NCI-H1092 (cell line): ENCODE results near the gene NUMBL.
"Not testable (repeated sequence)": the region's sequence is repeated elsewhere in the genome, so short reads cannot be mapped to it uniquely, and the experiment has no call there.

Experiments
- DNase-seq: peaks from one replicate; lab custom pipeline; 2025; lab: John Stamatoyannopoulos, UW

Gene NUMBL

DNA sequence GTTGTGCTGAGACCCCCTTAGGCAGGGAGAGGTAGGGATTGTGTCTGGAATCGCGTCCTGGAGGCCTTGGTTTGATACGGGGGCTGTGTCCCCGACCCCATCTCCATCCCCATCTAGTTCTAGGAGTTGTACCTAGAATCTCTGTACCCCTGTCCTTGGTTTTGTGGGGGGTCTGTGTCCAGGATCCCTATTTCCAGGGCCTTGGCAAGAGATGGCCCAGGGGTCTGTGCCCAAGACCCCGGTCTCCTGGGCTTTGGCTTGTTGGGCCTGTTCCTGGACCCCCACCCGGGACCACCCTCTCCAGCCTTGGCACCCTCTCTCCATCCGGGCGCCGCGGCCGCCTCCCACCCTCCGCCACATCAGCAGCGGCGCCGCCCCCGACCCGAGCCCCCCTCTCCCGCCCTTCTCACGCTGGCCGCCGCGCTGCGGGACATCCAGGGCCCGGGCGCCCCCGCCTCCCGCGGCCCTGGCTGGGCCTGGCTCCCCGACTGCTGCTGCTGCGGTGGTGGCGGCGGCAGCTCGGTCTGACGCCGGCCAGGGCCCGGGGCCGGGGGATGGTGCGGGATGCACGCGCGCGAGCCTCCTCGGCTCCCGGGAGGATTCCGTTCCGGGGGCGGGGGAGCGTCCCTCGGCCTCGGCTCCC lies at the start of gene NUMBL:
NUMBL (minus strand) TSS at position 602 of the 643 bp plus-strand sequence; CDS start at position 434, 168 bp downstream.
- DNase-seq = no peak

DNA sequence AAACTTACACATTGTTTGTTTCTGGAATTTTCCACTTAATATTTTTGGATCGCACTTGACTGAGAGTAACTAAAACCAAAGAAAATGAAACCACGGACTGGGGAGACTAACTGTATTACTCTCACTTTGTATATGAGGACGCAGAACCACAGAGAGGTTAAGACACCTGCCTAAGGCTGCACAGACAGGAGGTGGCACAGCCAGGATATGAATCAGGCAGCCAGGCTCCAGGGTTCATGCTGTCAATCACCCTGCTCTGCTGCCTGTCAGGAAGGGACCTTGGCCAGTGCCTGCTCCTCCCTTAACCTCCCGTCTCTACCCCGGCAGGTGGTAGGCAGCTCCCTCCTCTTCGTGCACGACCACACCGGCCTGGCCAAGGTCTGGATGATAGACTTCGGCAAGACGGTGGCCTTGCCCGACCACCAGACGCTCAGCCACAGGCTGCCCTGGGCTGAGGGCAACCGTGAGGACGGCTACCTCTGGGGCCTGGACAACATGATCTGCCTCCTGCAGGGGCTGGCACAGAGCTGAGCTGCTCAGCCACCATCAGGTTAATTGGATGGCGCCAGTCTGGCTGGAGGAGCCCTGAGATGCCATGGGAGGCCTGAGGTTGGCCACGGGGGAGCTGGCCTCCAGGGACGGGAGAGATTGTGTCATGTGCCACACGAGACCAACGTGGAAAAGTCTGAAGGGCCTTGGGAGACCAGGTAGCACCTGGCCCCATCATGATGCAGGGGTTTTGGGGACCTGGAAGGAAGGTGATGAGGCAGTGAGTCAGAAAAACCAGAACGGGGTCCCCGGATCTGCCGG lies 48.8 kb upstream of the NUMBL start:
- no peak for DNase-seq

DNA sequence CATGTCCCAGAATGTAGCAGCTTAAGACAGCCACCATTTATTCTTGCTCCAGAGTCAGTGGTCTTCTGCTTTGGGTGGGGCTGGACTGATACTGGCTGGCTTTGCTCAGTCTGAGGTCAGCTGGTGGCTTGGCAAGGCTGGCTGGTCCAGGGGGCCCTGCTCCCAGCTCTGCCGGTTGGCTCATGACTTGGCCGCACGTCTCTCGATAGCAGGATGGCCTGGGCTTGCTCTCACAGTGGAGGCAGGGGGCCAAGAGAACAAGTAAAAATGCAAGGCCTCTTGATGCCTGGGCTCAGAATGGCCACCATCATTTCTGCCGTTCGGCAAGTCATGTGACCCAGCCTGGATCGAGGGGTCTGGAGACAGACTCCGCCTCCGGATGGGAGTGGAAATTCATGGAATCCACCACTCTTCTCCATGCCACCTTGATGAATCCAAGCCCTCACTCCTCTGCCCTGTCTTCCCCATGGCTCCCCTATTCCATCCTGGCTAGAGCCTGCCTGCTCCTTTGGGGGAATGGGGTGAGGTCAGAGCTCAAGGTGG lies 46.7 kb upstream of the NUMBL start:
- no peak for DNase-seq

DNA sequence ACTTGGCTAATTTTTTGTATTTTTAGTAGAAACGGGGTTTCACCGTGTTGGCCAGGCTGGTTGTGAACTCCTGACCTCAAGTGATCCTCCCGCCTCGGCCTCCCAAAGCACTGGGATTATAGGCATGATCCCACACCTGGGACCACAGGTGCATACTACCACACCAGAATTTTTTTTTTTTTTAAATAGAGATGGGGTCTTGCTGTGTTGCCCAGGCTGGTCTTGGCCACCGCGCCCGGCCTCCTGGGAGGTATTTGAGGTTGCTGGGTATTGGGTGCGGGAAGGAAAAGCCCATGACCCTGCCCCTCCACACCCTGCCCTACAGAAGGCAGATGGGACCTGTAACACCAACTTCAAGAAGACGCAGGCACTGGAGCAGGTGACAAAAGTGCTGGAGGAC lies 46.2 kb upstream of the NUMBL start:
- DNase-seq = no peak

DNA sequence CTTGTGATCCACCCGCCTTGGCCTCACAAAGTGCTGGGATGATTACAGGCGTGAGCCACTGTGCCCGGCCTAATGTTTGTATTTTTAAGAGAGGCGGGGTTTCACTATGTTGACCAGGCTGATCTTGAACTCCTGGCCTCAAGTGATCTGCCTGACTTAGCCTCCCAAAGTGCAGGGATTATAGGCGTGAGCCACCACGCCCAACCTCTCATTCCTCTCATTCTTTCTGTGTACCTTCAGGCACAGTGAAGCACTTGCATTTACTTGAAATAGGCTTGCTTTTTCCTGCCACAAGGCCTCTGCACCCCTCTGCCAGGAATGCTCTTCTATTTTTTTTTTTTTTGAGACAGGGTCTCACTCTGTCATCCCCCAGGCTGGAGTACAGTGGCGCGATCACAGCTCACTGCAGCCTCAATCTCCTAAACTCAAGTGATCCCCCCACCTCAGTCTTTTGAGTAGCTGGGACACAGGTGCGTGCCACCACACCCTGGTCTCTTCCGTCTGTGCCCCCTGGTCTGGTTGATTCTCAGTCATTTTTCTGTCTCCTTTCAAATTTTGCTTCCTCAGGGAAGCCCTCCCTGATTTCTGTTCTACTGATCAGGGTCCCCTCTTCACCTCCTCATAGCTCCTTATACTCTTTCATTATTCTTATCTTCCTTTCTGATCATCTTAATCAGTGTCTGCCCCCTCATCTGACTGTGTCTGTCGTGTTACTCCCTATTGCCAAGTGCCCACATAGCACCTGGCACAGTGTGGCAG lies 44.7 kb upstream of the NUMBL start:
- no peak for DNase-seq

GRCh38 chr19:40733149-40733548 lies 42.7 kb upstream of the NUMBL start:
- DNase-seq = no peak

DNA sequence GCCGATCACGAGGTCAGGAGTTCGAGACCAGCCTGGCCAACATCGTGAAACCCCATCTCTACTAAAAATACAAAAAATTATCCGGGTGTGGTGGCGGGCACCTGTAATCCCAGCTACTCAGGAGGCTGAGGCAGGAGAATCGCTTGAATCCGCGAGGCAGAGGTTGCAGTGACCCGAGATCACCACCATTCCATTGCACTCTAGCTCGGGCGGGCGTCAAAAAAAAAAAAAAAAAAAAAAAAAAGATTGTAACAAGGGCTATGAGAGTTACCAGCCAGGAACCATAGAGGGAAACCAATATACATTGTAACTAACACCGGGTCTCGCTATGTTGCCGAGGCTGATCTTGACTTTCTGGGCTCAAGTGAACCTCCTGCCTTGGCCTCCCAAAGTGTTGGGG lies 41.9 kb upstream of the NUMBL start:
- not testable (repeated sequence) for DNase-seq

DNA sequence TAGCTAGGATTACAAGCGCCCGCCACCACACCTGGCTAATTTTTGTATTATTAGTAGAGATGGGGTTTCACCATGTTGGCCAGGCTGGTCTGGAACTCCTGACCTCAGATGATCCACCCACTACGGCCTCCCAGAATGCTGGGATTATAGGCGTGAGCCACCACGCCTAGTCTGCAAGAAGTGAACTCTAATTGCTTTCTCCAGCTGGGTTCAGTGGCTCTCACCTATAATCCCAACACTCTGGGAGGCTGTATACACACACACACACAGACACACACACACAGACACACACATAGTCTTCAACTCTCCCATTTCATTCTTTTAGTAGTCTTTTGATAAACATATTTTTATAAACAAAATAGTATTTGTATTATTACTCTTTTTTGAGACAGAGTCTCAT lies 39.6 kb upstream of the NUMBL start:
- DNase-seq = not testable (repeated sequence)

DNA sequence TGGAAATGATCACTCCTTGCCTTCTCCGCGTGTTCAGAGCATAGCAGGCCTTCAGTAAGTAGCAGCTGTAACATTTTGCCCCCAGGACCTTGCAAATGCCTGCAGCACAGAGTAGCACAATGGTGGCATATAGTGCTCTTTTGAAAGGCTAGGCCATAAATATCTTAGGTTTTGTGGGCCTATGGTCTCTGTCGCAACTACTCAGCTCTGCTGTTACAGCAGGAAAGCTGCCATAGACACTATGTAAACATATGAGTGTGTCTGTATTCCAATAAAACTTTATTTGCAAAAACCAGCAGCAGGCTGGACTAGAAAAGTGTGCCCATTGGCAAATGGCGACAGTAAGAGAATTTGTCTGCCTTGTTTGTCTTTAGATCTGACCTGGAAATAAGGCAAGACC lies 35.8 kb upstream of the NUMBL start:
- no peak for DNase-seq

- DNase-seq = no peak
Observed at GRCh38 chr19:40724855-40725254, 34.4 kb upstream of the NUMBL start.

DNA sequence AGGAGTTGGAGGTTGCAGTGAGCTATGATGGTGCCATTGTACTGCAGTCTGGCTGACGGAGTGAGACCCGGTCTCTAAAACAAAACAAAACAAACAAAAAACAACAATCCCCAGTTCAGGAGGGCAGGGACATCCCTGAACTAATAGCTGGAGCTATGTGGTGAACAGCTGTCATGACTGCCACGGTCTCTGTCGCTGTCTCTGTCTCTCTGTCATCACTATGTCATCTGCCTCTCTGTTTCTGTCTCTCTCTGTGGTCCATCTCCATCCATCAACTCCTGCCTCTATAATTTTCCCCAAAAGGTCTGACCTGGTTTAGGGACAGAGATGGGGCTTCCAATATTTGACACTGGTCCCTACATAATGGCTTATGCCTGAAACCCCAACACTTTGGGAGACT lies 33.9 kb upstream of the NUMBL start:
- no peak for DNase-seq

DNA sequence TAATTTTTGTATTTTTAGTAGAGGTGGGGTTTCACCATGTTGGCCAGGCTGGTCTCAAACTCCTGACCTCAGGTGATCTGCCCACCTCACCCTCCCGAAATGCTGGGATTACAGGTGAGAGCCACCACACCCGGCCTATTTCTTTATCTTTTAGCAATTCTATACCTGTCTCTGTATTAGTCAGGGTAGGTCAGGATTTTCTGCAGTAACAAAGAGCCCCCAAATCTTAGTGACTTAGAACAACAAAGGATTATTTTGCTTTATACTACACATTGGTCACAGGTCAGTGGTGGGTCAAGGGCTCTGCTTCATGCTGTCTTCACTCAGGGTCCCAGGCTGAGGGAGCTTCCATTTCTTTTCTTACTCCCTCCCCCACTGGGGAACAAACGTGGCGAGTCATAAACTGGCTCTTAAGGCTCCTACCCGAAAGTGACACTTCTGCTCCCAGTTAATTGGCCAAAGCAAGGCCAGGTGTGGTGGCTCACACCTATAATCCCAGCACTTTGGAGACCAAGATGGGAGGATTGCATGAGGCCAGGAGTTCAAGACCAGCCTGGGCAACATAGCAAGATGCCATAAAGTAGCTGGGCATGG lies 33.3 kb upstream of the NUMBL start:
- DNase-seq = no peak

DNA sequence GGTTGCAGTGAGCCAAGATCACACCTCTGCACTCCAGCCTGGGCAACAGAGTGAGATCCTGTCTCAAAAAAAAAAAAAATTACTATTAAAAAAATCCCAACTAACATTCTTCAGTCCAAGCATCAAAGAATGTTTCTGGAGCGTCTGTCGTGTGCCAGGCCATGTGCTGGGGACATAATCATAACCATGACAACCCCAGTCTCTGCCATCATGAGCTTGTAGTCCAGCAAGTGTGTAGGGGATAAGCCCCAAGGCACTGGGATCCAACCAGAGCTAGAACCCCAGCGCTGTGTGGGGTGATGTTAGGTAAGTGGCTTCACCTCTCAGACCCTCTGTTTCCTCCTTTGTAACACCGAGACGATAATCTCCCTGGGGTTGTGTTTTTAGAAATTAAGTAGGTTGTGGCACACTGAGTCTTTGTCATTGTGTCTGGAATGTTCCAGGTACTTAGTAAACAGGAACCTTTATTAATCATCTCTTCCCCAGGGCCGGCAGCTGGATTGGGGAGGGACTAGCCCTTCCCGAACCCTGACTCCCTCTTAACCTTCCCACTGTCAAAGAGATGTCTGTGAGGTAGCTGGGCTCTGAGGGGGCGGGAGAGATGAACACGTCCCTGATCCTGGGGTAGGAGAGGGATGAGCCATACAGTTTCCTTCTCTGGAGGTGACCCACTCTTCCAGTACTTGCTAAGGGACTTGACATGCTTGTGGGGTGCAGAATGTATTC lies 31.6 kb upstream of the NUMBL start:
- no peak for DNase-seq

DNA sequence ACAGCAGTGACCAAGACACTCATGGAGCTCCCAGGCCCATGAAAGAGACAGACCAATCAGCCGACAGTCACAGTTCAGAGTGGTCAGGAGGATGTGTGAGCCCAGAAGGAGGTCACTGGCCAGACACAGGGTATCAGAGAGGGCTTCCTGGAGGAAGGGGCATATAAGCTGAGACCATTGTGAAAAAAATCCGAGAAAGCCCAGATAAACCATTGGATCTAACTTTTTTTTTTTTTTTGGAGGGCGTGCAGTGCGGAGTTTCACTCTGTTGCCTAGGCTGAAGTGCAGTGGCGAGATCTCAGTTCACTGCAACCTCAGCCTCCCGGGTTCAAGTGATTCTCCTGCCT lies 30.7 kb upstream of the NUMBL start:
- no peak for DNase-seq

GRCh38 chr19:40719414-40719894 lies 29.0 kb upstream of the NUMBL start:
- no peak for DNase-seq

- DNase-seq = no peak
Observed at GRCh38 chr19:40718774-40719391, 28.4 kb upstream of the NUMBL start.

DNA sequence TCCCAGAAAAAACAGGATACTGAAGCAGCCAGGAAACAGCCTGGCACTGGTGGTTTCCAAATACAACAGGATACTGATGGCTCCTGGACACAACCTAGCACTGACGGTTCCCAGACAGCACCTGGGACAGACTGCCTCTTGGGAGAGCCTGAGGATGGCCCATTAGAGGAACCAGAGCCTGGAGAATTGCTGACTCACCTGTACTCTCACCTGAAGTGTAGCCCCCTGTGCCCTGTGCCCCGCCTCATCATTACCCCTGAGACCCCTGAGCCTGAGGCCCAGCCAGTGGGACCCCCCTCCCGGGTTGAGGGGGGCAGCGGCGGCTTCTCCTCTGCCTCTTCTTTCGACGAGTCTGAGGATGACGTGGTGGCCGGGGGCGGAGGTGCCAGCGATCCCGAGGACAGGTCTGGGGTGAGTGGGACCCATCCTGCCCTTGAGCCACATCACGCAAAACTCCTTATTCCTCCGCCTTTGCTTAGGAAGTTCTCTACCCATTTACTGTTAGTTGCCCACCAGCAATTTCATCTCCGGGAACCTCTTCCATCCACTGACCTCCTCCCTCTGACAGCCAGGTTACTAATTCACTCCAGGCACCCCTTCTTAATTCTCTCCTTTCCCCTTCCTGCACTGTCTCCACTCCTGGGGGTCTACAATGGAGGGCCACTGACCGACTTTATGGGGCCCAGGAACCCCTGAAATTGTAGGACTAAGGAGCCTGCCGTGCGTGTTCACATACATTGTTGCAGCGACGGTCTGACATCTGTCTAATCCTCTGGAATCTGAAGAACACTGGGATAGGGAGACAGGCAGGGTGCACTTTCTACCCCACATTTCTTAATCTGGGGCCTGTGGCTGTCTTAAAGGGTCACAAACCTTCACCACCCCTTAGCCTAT lies 27.7 kb upstream of the NUMBL start:
- DNase-seq = no peak

GRCh38 chr19:40717325-40717879 lies 27.0 kb upstream of the NUMBL start:
- DNase-seq = no peak

- DNase-seq = peak; percentile 95
Observed at GRCh38 chr19:40716482-40717324, 26.3 kb upstream of the NUMBL start, which contains the start of the genes COQ8B and ITPKC. COQ8B (minus strand) TSS chr19:40716886; CDS start chr19:40714632, 2,254 bp downstream. ITPKC (plus strand) TSS chr19:40717112; CDS start chr19:40717136, 24 bp downstream.
